ENCODE results near the gene ABCC4.

The ABCC4 gene

DNA sequence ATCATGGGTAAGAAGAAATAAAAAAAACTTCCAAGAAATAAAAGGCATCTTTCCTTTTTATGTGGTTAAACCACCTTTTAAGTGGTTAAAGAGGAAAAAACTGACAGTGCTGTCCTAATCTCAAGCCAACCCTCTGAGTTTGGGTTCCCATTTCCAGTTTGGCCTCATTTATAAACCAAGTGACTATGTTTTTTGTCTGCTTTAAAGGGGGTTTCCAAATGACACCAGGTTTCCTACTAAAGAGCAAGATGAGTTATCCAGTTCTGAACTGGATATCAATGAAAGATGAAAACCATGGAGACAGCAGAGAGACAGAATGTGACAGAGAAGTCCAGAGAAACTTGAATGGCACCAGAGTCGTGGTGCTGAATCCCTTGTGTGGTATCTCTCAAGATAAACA, 251.5 kb downstream of the ABCC4 start:
- no peak for DNase-seq (ENCODE audit: low spot score)

DNA sequence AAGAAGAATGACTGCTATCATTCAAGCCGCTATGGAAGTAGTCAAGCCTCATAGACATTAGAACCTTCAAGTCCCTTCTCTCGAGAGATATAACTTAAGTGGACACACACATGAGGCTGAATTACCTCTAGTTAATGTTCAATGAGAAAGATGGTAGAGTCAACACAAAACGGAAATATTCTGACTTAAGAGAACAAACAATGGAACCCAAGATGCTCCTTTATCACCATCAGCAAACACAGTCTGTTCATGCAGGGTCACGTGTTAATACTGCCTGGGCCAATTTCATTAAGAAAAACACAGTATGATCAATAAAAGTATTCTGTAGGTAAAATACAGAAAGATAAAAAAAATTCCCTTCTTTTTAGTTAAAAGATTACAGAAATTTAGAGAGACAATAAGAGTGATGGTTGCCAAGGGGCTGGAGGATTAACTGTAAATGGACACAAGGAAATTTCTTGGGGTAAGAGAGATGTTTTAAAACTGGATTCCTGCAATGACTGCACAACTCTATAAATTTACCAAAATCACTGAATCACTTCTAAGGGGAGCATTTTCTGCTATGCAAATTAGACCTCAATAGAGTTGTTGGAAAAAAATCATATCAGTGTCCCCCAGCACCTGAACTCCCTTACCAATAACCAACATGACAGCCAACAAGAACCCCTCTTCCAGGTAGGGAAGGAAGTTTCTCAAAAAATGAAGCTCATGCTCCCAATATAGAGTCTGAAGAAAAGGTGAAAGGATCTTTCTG, 256.6 kb downstream of the ABCC4 start:
- no peak for DNase-seq (ENCODE audit: low spot score)

DNA sequence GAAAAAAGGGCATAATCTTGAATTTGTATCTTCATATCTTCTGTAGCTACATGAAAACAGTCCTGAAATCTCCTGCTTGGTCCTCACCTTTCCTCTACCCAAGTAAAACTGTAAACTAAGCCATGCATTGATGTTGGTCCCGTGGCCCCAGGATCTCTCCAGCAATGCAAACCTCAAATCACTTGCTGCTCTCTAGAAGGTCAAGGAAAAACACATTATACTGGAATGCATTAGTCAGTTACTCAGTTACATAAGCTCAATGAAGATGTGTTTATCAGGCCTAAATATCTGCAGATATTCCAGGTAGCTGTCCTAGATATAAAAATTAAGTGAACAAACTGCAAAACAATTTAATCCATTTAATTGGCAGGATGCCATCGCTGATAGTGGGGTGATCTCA, 261.8 kb downstream of the ABCC4 start:
- no peak for DNase-seq (ENCODE audit: low spot score)

DNA sequence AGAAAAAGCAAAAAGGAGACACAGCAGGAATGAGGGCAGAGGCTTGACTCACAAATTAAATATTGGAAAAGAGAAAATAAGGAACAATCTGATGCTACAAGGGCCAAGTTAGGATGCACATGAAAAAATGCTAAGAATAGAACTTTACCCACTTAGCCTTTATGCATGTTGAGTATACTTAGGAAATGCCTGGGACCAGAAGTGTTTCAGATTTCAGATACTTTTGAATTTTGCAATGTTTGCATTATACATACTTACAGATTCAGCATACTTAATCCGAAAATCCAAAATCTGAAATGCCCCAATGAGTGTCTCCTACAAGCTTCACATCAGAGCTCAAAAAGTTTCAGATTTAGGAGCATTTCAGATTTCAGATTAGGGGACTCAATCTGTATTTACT, 262.3 kb downstream of the ABCC4 start:
- no peak for DNase-seq (ENCODE audit: low spot score)

DNA sequence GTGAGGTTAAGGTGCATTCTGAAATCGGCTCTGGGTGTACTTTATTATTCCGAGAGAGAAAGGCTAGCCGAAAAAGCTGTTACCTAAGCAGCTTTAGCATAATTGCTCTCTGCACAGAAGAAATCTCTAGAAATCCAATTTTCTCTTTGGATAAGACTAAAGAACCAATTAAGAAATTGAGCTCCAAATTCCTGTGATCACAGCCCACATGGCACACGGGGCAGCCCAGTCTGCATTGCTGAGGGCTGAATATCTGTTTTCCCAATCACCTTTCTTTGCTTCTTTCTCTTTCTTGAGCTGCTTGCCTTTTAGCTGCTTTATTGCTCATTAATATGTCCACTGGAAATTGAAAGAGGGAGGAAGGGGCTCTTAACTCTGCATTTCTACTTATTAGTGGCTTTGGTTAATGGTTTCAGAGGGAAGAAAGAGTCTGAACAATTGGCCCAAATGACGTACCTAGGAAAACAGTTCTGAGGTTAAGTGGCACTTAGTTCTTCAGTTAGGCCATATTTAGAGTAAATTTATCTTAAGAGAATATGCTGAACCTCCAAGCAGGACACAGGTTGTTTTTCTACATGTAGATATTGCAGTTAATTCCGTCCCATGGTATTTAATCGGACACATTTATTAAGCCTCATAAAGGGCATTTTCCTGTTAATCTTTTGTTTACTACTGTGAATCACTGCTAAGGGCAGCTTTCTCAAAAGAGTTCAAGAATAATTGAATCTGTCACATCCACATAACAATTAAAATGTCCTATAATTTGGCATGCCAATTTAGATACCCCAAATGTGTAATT, 265.7 kb downstream of the ABCC4 start:
- DNase-seq (ENCODE audit: low spot score): no peak

DNA sequence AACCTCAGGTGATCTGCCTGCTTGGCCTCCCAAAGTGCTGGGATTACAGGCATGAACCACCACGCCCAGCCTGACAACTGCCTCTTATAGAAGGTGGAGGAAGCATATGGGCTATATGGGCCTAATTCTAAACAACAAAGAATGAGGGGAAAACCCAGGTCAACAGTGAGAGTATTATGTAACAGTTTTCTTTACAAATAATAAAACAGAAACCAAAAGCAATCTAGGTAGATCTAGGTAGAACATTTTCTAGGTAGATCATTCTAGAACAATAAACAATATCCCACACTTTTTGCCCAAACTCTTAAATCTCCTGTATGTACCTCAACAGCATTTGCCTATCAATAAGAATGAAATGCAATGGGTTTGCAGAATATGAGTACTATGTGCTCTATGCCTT, 267.4 kb downstream of the ABCC4 start:
- DNase-seq (ENCODE audit: low spot score): no peak

DNA sequence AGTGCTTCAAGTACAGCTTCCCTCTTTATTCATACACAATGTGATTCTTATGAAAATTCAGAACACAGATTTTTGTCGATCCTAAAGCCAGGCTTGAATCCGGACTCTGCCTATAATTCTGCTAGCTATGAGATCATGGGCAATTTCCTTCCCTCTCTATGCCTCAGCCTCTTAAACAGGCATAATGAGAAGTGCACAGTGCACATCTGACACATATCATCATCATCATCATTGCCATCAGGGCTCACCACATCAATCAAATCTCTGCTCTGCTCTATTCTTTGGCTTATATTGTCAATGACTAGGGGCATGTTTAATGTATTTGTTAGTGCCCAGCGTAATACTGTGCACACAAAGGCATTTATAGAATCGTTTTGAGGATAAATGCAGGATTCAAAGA, 269.1 kb downstream of the ABCC4 start:
- DNase-seq (ENCODE audit: low spot score): no peak

DNA sequence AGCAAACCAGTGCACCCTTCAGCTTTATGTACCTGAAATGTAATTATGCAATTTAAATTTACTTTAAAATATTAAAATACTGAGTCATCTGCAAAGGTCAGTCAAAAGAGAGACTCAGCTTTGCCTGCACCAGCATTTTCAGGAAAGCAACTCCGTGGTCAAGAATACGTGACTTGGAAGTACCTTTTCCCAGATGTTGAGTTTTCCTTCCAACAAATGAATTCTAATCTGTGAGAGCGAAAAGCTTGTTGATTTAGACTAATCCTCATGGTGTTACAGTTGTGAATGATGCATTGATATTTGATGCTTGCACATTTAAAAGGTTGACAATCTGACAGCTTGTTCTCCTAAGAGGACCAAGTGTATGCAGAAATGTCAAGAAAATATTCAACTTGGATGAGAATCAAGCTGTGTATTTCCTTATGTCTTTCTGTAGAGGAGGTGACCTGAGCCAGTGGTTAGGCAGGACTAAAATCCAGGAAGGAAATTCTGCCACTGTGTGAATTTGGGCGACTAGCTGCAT, 270.4 kb downstream of the ABCC4 start:
- no peak for DNase-seq (ENCODE audit: low spot score)

DNA sequence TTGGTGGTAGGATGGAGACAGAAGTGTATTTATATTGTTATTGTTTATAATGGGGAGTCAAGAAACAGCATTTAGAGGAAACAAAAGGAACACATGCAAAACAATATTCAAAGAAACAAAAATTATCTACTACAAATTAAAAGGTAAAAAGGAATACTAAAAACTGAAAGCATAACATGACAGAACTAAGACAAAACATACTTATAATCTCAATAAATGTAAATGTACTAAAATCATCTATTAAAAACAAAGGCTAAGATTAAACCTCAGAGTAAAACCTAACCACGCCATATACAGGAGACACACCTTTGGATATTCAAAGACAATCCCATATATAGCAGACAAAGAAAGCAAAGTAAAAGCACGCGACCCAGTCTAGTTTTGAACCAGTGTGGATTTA, 273.6 kb downstream of the ABCC4 start:
- no peak for DNase-seq (ENCODE audit: low spot score)

DNA sequence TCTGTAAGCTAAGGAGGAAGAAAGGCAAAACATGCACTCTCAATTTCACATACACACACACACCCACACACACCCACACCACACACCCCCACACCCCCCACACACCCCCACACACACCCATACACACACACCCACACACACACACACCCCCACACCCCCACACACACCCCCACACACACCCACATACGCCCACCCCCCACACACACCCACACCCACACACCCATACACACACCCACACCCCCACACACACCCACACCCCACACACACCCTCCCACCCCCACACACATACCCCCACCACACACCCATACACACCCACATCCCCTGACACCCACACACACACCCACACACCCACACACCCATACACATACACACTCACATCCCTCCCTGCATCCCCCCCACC, 276.1 kb downstream of the ABCC4 start:
- DNase-seq (ENCODE audit: low spot score): no peak

DNA sequence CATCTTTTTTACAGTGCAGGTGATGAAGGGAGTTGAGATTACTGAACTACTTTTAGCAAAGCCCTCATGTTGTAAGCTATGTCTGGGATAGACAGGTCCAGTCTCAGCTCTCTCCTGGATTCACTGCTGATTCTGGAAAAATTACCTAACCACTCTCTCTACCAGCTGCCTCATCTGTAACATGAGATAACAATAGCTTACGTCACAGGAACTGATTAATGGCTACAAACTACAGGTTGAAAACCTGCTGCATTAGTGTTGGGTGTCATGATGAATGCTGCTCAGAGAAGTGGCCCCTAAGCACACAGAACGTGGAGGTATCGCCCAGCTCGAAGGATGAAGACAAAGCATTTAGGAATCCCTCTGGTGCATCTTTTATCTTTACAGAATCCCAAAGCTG, 277.8 kb downstream of the ABCC4 start:
- no peak for DNase-seq (ENCODE audit: low spot score)

DNA sequence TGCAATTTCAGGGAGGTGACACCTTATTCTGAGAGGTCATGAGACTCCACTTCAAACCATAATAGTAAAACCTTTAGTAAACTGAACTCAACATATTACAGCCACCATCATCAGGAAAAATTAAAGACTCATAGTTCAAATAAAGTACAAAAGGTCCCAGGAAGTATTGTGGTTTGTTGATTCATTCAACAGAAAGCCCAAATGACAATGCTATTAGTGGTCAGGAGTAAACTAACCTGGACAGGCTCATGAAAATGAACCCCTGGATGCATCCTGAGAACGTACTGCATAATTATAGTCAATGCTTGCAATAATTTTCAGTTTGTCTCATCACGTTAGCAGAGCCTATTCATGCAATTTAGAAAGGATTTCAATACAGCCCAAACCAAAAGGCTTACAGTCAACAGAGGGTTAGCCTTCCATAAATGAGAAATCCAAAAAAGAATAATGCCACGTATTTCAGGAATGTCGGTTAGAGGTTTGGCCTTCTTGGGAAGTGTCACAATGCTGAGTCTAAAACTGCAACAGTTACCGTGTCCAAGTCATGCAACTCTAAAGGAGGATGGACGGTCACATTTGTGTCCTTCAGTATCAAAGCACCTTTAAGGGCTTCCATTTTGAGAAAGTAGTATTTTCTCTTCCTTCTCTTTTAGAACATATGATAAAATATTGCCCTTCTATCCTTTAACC, 280.8 kb downstream of the ABCC4 start:
- no peak for DNase-seq (ENCODE audit: low spot score)

DNA sequence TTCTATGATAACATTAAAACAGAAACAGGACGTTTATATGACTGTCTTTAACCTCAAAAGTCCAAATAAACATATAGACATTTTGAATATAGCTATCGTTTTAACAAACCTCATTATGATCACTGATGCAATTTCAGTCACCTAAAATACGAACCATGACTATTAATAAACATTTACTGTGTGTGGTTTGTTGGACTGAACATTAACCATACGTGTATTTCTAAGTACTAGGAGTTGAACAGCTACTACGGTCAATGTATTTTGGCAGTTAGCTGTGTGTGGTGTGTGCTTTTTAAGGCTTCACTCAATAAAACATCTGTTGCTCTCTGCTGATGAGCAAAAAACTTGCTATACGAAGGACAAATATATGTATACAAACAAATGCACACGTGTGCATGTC, 281.4 kb downstream of the ABCC4 start:
- no peak for DNase-seq (ENCODE audit: low spot score)

DNA sequence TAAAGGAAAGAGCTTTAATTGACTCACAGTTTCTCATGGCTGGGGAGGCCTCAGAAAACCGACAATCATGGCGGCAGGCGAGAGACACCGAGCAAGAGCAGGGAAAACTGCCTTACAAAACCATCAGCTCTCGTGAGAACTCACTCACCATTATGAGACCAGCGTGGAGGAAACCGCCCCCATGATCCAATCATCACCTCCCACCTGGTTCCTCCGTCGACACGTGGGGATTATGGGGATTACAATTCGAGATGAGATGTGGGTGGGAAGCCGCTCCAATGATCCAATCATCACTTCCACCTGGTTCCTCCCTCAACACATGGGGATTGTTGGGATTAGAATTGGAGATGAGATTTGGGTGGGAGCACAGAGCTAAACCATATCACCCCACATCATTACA, 293.9 kb downstream of the ABCC4 start:
- no peak for DNase-seq (ENCODE audit: low spot score)

DNA sequence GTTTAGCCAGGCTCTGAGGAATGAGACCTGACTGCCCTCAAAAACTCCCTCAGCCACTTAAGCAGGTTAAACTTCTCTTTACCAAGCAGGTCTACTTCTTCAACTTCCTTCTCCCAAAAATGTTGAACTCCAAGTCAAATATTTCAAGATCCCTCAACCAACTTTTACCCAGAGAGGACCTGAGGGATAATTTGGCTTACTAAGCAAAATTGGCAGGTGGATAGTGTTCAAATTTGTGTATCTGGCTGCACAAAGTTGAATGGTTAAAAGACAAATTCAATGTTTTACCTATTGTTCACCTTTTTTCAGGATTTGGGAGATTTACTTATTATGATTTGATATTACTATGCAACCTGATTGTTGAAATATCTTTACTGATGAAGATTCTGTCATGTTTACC, 296.0 kb downstream of the ABCC4 start:
- no peak for DNase-seq (ENCODE audit: low spot score)

DNA sequence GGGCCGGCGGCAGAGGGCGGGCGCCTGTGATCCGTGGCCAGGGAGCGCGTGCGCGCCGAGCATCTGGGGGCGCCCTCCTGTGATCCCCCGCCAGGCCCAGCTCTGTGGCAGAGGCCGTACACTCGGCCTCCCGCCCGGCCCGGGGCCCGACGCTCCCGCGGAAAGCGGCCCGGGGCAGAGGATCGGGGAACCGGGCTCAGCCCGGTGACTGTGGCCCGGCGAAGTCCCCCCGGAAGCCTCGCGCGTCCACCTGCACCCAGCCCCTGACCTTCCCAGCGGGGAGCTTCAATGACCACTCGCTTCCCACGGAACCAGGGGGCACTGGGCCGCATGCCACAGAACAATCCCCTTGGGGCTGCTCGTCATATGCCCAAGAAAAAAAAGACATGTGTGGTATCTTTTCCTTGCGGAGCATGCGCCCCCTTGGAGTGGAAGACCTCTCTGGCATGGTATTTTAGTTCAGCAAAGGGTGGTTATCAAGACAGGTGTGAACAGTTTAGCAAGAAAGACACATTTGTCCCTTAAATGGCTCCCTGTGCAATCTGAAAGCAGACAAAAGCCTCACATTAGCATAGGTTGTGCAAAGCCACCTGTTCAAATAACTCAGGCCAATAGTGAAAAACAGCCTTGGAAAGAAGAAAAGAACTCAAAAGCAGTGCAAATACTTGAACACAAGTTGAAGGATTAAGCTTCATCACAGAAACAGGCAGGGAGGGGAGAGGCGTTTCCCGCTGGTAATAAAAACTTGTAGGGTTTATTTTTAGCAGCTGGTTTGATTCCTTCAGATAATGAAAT, 298.0 kb downstream of the ABCC4 start:
- DNase-seq (ENCODE audit: low spot score): no peak

DNA sequence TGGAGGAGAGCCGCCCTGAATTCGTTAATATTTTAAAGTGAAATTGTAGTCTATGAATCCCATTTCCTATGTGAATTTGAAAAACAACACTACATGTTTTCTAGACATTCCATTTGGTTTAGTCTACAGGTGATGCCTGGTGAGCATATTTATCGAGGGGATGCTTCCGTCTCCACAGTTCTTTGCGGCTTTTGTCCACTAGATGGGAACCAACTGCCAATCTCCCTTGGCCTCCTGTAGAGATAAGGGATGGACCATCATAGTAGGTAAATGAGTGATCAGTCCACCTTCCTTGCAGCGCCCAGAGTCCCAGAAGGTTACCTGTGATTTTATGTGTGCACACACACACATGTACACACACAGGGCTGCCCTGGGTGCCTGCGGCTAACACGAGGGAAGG, 299.1 kb downstream of the ABCC4 start:
- DNase-seq (ENCODE audit: low spot score): no peak

DNA sequence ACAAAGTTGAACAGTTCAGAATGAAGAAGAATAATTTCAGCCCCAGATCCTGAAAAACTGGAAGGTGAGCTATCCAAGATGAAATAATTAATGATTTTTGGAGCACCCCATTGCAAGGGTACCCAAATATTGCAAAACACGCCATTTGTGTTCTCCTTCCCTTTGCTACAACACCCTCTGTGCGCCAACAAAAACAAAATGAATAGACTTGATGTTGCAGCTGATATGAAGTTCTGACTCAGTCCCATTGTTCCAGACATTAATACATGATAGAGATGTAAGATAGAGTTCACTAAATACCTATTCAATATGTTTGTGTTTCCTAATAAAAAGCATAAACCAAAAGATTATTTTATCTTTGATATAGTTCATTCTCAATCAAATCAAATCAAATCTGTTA, 301.4 kb downstream of the ABCC4 start:
- no peak for DNase-seq (ENCODE audit: low spot score)

DNA sequence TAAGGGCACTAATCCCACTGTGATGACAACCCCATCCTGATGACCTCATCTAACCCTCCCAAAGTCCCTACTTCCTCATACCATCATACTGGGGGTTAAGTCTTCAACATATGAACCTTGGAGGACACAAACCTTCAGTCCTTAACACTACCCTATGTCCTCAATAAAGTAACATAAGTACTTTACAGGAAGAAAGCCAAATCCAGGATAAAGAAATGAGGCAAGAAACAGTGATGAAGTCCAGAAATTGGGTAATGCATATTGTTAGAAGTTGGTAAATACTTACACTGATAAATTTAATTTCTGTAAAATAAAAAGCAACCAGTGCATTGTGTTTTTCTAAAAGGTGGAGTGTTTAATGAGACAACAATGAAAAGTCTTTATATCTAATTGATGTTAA, 304.1 kb downstream of the ABCC4 start:
- no peak for DNase-seq (ENCODE audit: low spot score)

DNA sequence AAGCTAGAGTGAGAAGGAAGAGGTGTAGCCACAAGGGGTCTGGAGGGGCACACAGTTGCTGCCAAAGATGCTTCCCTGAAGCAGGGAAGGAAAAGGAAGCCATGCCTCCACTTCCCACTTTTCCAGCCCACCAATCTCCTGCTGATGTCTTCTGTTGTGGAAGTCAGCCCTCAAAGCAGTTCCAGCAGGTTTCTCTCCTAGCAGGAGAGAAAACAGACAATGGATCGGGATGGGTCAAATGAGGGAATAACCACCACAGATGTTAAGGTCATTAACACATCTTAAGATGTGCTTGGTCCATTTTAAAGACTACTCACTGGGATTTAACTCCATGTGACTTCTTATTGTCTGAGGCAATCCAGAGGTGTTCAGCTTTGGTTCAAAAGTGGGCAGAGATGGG, 304.8 kb downstream of the ABCC4 start:
- no peak for DNase-seq (ENCODE audit: low spot score)

DNA sequence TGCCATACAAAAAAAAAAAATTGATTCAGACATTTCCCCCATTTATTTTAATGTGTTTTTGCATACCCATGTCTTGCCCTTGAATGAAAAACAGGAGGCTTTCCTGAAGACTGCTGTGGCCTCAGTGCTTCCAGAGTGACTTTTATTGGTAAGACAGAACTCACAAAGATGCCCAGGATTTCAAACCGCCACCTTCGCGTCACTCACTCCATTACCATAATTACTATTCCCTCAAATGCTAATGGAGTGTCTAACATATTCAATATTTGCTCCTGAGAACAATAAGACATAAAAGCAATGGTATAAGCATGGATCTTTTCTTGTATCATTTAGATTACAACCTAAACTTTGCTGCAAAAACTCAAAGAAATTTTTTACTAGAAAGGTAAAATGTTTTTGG, 306.7 kb downstream of the ABCC4 start:
- no peak for DNase-seq (ENCODE audit: low spot score)

DNA sequence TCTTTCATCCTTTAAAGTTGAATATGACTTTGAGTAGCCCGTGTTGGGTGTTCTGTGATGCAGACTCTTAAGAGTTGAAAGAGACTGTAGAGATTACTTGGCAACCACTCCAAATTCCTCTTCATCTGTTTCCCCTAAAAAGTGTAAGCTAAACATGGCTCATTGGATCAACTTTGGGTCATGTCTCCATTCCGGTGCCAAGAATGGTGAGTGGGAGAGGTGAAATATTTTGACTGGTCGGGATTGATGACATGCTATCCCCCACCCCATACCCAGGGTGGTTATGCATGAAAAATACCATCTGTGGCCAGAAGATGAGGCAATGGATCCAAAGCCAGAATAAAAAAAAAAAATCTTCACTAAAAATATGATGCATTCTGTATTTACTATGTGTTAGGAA, 307.6 kb downstream of the ABCC4 start:
- DNase-seq (ENCODE audit: low spot score): no peak

Data from COLO829 (cell line).